Uterus (tissue), 4 donors: ENCODE data around the gene SMIM24. TPM values are rescaled to one million over a fixed set of nuclear protein-coding genes. Genes with fewer than 3 reads are reported as not detected.
"Not testable (repeated sequence)": the region's sequence is repeated elsewhere in the genome, so short reads cannot be mapped to it uniquely, and the experiment has no call there.

Experiments
- DNase-seq, 2 donors: peaks; one replicate each; pipeline ENCODE4 v3.0.0-alpha.2; 2019 to 2020
- H3K27ac ChIP-seq, 2 donors: fragments of 200-600 bp; sonication (generic); 1 replicate in 1 of 2; 2 replicates in 1 of 2; pipeline ENCODE4 v1.5.1; 2016 to 2018
- H3K27me3 ChIP-seq, 2 donors: fragments of 200-600 bp; sonication (generic); one replicate each; pipeline ENCODE4 v1.5.1; 2018 to 2019; ENCODE audit warnings: control low read depth in 1 of 2
- H3K36me3 ChIP-seq, 2 donors: fragments of 200-600 bp; sonication (generic); one replicate each; pipeline ENCODE4 v1.5.1; 2019; ENCODE audit warnings: control low read depth in 1 of 2
- H3K4me1 ChIP-seq, 2 donors: fragments of 200-600 bp; sonication (generic); one replicate each; pipeline ENCODE4 v1.5.1; 2018 to 2019; ENCODE audit warnings: control low read depth in 1 of 2
- H3K4me3 ChIP-seq, 2 donors: fragments of 200-600 bp; sonication (generic); 1 replicate in 1 of 2; 2 replicates in 1 of 2; pipeline ENCODE4 v1.5.1; 2018 to 2019; ENCODE audit warnings: mild to moderate bottlenecking in 1 of 2
- H3K9me3 ChIP-seq, 2 donors: fragments of 200-600 bp; sonication (generic); one replicate each; pipeline ENCODE4 v1.5.1; 2019; ENCODE audit warnings: control low read depth in 1 of 2
- POLR2A ChIP-seq, 2 donors: fragments of 450-650 bp; IDR thresholded peaks; one replicate each; pipeline ENCODE4 v1.6.1; 2016; ENCODE audit warnings: antibody characterized with exemption in 2 of 2, mild to moderate bottlenecking in 1 of 2, moderate library complexity in 1 of 2
- intact Hi-C: fragments of 100-400 bp; cut with DNase I; formaldehyde crosslinking; loops from one replicate; pipeline ENCODE4 v1.15.1; 2023; ENCODE audit warnings: low total_unique reads
- total RNA-seq, 4 donors: library from RNA; depleted of rRNA in 3 of 4; stranded (reverse); fragments of >200 nt in 3 of 4; gene quantifications; one replicate each; pipeline versions ENCODE4 v1.1.0 to v1.2.4, GENCODE V29; 2014 to 2023
- TF ChIP-seq, protein P1 (sequence below), 4 experiments: fragments of 200-600 bp in 2 of 4; fragments of 450-650 bp in 2 of 4; sonication (generic) in 2 of 4; IDR thresholded peaks; one replicate each; pipeline ENCODE4 v1.5.1; 2016 to 2019; ENCODE audit warnings: antibody characterized with exemption in 4 of 4, mild to moderate bottlenecking in 2 of 4, moderate library complexity in 1 of 4
- donor health status: DM: yes; HTN: yes; CAD: no.

The SMIM24 gene
- total RNA-seq, 4 donors from 2014 or later, result 0.97 TPM; not detected in 3

GRCh38 chr19:3512562-3513228 lies 32.4 kb upstream of the SMIM24 start:
- H3K4me3 ChIP-seq, result no peak overlapping the region
- H3K4me1 ChIP-seq, result peaks cover 0 to 1% of the 10 kb centered on the region in 2 donors
- no peaks in the 10 kb centered on the region for H3K9me3 ChIP-seq
- no peaks in the 10 kb centered on the region for H3K36me3 ChIP-seq
- no peak for TF ChIP-seq POLR2A (IDR thresholded peaks at IDR 0.05)
- TF ChIP-seq, protein P1, sequence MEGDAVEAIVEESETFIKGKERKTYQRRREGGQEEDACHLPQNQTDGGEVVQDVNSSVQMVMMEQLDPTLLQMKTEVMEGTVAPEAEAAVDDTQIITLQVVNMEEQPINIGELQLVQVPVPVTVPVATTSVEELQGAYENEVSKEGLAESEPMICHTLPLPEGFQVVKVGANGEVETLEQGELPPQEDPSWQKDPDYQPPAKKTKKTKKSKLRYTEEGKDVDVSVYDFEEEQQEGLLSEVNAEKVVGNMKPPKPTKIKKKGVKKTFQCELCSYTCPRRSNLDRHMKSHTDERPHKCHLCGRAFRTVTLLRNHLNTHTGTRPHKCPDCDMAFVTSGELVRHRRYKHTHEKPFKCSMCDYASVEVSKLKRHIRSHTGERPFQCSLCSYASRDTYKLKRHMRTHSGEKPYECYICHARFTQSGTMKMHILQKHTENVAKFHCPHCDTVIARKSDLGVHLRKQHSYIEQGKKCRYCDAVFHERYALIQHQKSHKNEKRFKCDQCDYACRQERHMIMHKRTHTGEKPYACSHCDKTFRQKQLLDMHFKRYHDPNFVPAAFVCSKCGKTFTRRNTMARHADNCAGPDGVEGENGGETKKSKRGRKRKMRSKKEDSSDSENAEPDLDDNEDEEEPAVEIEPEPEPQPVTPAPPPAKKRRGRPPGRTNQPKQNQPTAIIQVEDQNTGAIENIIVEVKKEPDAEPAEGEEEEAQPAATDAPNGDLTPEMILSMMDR (IDR thresholded peaks at IDR 0.05), result no peak
- H3K27ac ChIP-seq, result no peak overlapping the region
- no peak for DNase-seq
- intact Hi-C loops, result no loop called here
- no peaks in the 10 kb centered on the region for H3K27me3 ChIP-seq

DNA sequence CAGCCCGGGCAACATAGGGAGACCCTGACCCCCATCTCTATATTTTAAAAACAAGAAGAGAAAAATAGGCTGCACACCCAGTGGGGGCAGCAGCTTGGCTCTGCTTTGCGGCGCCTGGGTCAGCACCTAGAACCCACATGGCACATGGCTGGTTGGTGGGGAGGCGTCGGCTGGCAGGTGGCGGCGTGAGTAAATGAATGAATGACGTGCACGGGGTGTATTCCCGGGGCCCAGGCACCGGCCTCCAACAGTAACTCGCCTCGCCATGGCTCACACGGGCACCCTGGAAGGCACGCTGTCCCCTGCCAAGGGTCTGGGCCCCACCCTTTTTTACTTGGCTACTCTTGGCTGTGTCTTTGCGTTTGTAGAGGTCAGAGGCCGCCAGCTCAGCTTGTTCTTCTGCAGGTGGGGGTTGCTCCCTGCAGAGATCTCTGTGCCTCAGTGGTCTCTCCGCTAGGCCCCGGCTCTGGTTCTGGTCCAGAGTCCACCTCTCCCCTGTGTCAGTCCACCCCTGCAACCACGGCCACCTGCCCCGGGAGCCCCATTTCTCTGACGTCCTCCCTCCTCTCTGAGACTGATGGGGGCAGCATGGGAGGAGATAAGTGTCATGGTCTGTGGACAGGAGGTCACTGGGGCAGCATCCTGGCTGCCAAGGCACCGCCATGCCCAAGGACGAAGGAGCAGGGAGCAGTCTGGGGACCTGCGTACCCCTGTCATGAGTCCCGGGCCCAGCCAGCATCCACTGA lies 31.4 kb upstream of the SMIM24 start:
- Histone ChIP-seq H3K4me1 (peaks cover 0 to 3% of the 10 kb centered on the region in 2 donors), H3K4me3 (no peak overlapping the region), H3K36me3 (no peaks in the 10 kb centered on the region), H3K27me3 (no peaks in the 10 kb centered on the region), H3K9me3 (no peaks in the 10 kb centered on the region), H3K27ac (no peak overlapping the region)
- no peak for TF ChIP-seq POLR2A (IDR thresholded peaks at IDR 0.05)
- TF ChIP-seq, protein P1 (IDR thresholded peaks at IDR 0.05), result no peak
- intact Hi-C loops, result no loop called here
- no peak for DNase-seq

- DNase-seq, result no peak
- intact Hi-C loops, result no loop called here
- peaks cover 0 to 3% of the 10 kb centered on the region in 2 donors for H3K4me1 ChIP-seq
Measured at GRCh38 chr19:3510727-3511126, 30.4 kb upstream of the SMIM24 start.

DNA sequence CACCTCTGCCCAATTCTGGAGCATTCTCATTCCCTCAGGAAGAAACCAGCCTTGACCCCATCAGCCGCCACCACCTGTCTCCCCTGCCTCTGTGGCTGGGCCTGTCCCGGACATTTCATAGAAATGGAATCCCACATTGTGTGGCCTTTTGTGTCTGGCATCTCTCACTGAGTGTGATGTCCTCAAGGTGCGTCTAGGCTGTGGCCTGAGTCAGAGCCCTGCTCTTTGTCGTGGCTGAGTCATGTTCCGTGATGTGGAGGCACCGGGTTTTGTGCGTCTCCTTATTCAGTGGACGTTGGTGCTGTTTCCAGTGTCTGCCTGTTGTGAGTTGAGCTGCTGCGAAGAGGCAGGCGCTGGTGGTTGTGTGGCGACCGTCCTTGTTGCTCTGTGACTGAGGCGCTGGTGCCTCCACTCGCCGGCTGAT lies 29.3 kb upstream of the SMIM24 start:
- DNase-seq, result no peak
- intact Hi-C loops, result no loop called here
- TF ChIP-seq, protein P1 (IDR thresholded peaks at IDR 0.05), result no peak
- TF ChIP-seq POLR2A (IDR thresholded peaks at IDR 0.05), result no peak
- Histone ChIP-seq H3K4me3 (no peak overlapping the region), H3K27me3 (no peaks in the 10 kb centered on the region), H3K9me3 (no peaks in the 10 kb centered on the region), H3K27ac (no peak overlapping the region), H3K4me1 (peaks cover 0 to 3% of the 10 kb centered on the region in 2 donors), H3K36me3 (no peaks in the 10 kb centered on the region)

More at GRCh38 chr19:3510727-3511126, 30.4 kb upstream of the SMIM24 start:
- H3K27ac ChIP-seq, result no peak overlapping the region
- no peaks in the 10 kb centered on the region for H3K27me3 ChIP-seq
- no peaks in the 10 kb centered on the region for H3K36me3 ChIP-seq
- no peak overlapping the region for H3K4me3 ChIP-seq
- TF ChIP-seq POLR2A (IDR thresholded peaks at IDR 0.05), result no peak
- H3K9me3 ChIP-seq, result no peaks in the 10 kb centered on the region

DNA sequence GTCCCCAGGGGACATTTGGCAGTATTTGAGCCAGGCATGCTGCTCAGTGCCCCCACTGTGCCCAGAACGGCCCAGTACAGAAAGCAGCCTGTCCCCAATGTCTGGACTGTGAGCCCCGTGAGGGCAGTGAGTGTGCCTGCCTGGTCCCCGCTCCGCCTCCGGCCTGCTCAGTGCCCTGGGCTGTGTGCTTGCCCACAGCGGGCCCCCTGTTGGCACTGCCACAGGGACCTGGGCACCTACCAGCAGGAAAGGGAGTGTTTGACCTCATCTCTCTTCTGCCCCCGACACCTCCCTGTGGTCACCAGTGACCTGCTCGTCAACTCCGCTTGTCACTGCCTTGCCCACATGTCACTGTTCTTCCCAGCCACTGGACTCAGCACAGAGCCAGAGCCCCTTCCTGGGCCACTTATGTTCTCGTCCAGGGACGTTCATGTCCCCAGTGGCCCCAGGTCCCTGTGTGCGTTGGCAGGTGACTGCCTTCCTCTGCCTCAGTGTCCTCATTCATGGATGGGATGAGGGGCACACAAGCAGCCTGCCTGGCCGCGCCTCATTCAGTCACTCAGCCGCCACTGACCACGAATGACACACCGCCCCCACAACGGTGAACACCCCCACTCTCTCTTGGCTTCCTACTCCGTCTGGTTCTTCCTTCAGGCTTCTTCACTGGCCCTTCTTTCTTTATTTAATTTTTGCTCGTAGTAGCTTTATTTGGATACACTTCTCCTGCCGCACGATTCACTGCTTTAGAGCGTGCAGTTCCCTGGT lies 28.6 kb upstream of the SMIM24 start:
- H3K36me3 ChIP-seq, result no peaks in the 10 kb centered on the region
- H3K4me1 ChIP-seq, result peaks cover 0 to 3% of the 10 kb centered on the region in 2 donors
- intact Hi-C loops, result no loop called here
- no peak for DNase-seq
- no peaks in the 10 kb centered on the region for H3K27me3 ChIP-seq
- no peak overlapping the region for H3K4me3 ChIP-seq
- TF ChIP-seq, protein P1 (IDR thresholded peaks at IDR 0.05), result no peak
- TF ChIP-seq POLR2A (IDR thresholded peaks at IDR 0.05), result no peak
- H3K9me3 ChIP-seq, result no peaks in the 10 kb centered on the region
- no peak overlapping the region for H3K27ac ChIP-seq

- H3K27ac ChIP-seq, H3K4me3 ChIP-seq, H3K9me3 ChIP-seq, H3K27me3 ChIP-seq, H3K36me3 ChIP-seq, DNase-seq, H3K4me1 ChIP-seq, intact Hi-C loops: not testable (repeated sequence)
Measured at GRCh38 chr19:3508121-3508661, 27.9 kb upstream of the SMIM24 start.
